Measurements from ENCODE around the gene PRICKLE4. TPM values are rescaled to one million over a fixed set of nuclear protein-coding genes. Genes with fewer than 3 reads are reported as not detected.

PRICKLE4 gene
- total RNA-seq, 4 donors from 2014 or later: 2.1 to 5.8 (median 4.1) TPM

- Histone ChIP-seq H3K9me3 (no peaks in the 10 kb centered on the region), H3K27ac (replicated peaks in 1 of 4) (no peak overlapping the region), H3K27me3 (no peaks in the 10 kb centered on the region), H3K36me3 (no peaks in the 10 kb centered on the region), H3K4me3 (no peak overlapping the region), H3K4me1 (no peaks in the 10 kb centered on the region)
- no peak for TF ChIP-seq POLR2AphosphoS5 (IDR thresholded peaks at IDR 0.05)
- TF ChIP-seq POLR2A (IDR thresholded peaks at IDR 0.05; ENCODE audit: low read depth): no peak
- no peak for TF ChIP-seq EP300 (IDR thresholded peaks at IDR 0.05)
- TF ChIP-seq CTCF (IDR thresholded peaks at IDR 0.05): no peak
- DNase-seq (ENCODE audit: extremely low spot score): no peak
- intact Hi-C loops (cut with DNase I): no loop called here
- 98% methylated on average over 2 of the region's 2 CpGs for WGBS
These were observed 56.1 kb downstream of the PRICKLE4 start for GRCh38 chr6:41836660-41837052.

Small RNA genes lying within 50 kb of the gene (small RNA-seq; reads per million reads assigned to genes)
- gene AL365205.2 (0 reads per million in 3 donors), gene AL365205.3 (0 reads per million in 3 donors), gene RF00393 (0 reads per million in 3 donors)

Other genes starting within 250 kb of the PRICKLE4 start
- gene FOXP4, start 234.4 kb upstream of the PRICKLE4 start, total RNA-seq: 10 to 100 TPM; 10.8 to 30.7 (median 17.7) TPM
- 1 to 10 TPM in 3 of 4 donors, under 1 TPM in 1; 0.83 to 4.6 (median 3.5) TPM for gene MDFI, start 142.3 kb upstream of the PRICKLE4 start, total RNA-seq
- 10 to 100 TPM; 24.2 to 46.7 (median 33.1) TPM for gene TFEB, start 45.2 kb upstream of the PRICKLE4 start, total RNA-seq
- gene PGC, start 33.4 kb upstream of the PRICKLE4 start, total RNA-seq: 1 to 10 TPM in 1 of 4 donors, under 1 TPM in 2, not detected in 1; 0.83 to 1.1 (median 0.92) TPM
- 1 to 10 TPM; 5.0 to 9.9 (median 6.7) TPM for gene FRS3, start 882 bp upstream of the PRICKLE4 start, total RNA-seq
- 100 to 1,000 TPM in 2 of 4 donors, 10 to 100 TPM in 2; 52.1 to 117 (median 86.9) TPM for gene TOMM6, start 6.9 kb downstream of the PRICKLE4 start, total RNA-seq
- 1 to 10 TPM; 1.3 to 2.5 (median 2.3) TPM for gene USP49, start 114.6 kb downstream of the PRICKLE4 start, total RNA-seq
- 10 to 100 TPM in 3 of 4 donors, 1 to 10 TPM in 1; 9.6 to 14.9 (median 14.2) TPM for gene MED20, start 140.4 kb downstream of the PRICKLE4 start, total RNA-seq
- gene BYSL, start 140.7 kb downstream of the PRICKLE4 start, total RNA-seq: 10 to 100 TPM in 2 of 4 donors, 1 to 10 TPM in 2; 5.8 to 11.6 (median 9.2) TPM
- 100 to 1,000 TPM; 110 to 167 (median 133) TPM for gene CCND3, start 161.0 kb downstream of the PRICKLE4 start, total RNA-seq